ENCODE measurements around the gene CKMT2. TPM values are rescaled to one million over a fixed set of nuclear protein-coding genes. Genes with fewer than 3 reads are reported as not detected.

Gene CKMT2
- total RNA-seq, 1 experiment from 2014 or later, result not detected

DNA sequence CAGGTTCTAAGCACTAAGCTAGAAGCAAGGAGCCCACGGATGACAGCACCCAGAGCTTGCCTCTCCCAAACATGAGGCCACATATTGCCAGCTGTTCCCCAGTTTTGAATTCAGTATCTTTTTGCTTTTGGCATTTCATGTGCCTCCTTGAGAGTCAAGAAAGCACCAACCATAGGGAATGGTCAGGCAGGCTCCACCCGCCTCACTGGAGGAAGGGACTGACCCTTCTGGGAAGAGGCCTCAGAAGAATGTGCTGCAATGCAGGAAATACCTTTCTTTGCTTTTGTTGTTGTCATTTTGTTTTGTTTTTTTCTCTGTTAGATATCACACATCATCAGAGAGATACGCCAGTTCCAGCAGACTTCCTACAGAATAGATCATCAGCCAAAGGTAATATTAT is 13.7 kb upstream of the CKMT2 start:
- BruUV-seq (replicated peaks), result no TSS peak

DNA sequence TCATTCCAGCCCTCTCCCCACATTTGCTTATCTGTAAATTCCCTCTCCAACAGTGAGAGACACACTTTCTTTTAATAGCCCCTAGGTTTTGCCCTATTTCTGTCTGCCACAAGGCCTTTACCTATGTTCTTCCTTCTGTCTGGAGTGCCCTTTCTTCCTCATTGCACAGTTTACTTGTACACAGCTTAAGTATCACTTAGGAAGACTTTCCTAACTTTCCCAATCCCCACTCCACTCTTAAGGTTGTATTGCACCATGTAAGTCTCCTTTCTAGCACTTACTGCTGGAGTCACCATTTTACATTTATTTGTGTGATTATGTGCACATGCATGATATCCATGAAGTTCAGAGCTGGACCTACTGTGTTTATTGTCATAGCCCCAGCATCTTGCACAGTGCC is 10.8 kb upstream of the CKMT2 start:
- CTCF ChIA-PET, result no interaction called here
- Histone ChIP-seq H3K79me2 (ENCODE audit: low read length) (no peaks in the 10 kb centered on the region), H3K9me3 (ENCODE audit: low read length) (no peaks in the 10 kb centered on the region), H2AFZ (ENCODE audit: low read length) (no peak overlapping the region), H3K4me2 (ENCODE audit: low read length) (no peak overlapping the region), H3K9me2 (replicated peaks; ENCODE audit: low read length) (no peaks in the 10 kb centered on the region), H3K27me3 (ENCODE audit: low read length) (no peaks in the 10 kb centered on the region), H3K9ac (ENCODE audit: low read length) (no peak overlapping the region), H3F3A (ENCODE audit: low read length, unreplicated experiment) (no peaks in the 10 kb centered on the region), H3K27ac (ENCODE audit: low read length) (no peak overlapping the region), H3K4me1 (ENCODE audit: insufficient read depth, low read length) (no peaks in the 10 kb centered on the region), H3K4me3 (ENCODE audit: low read length) (no peak overlapping the region), H4K20me1 (ENCODE audit: low read length) (no peaks in the 10 kb centered on the region), H3K36me3 (ENCODE audit: low read depth, low read length) (no peaks in the 10 kb centered on the region)
- intact Hi-C loops (cut with micrococcal nuclease), result no loop called here
- ATAC-seq (no peak), DNase-seq (no peak)
- no TSS peak for BruUV-seq (replicated peaks)
- POLR2A ChIA-PET (ENCODE audit: unreplicated experiment), result no interaction called here
- TF ChIP-seq EZH2phosphoT487 (IDR thresholded peaks at IDR 0.05; ENCODE audit: borderline replicate concordance, low read length) (no peak), EZH2 (IDR thresholded peaks at IDR 0.05; ENCODE audit: low read length, unreplicated experiment) (no peak)
- TF ChIP-seq, protein P1, sequence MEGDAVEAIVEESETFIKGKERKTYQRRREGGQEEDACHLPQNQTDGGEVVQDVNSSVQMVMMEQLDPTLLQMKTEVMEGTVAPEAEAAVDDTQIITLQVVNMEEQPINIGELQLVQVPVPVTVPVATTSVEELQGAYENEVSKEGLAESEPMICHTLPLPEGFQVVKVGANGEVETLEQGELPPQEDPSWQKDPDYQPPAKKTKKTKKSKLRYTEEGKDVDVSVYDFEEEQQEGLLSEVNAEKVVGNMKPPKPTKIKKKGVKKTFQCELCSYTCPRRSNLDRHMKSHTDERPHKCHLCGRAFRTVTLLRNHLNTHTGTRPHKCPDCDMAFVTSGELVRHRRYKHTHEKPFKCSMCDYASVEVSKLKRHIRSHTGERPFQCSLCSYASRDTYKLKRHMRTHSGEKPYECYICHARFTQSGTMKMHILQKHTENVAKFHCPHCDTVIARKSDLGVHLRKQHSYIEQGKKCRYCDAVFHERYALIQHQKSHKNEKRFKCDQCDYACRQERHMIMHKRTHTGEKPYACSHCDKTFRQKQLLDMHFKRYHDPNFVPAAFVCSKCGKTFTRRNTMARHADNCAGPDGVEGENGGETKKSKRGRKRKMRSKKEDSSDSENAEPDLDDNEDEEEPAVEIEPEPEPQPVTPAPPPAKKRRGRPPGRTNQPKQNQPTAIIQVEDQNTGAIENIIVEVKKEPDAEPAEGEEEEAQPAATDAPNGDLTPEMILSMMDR (conservative IDR thresholded peaks at IDR 0.05; ENCODE audit: low read depth, low read length), result no peak

More for the DNA sequence above, 13.7 kb upstream of the CKMT2 start:
- DNase-seq (no peak), ATAC-seq (no peak)
- H3K27me3 ChIP-seq (ENCODE audit: low read length), result no peaks in the 10 kb centered on the region
- intact Hi-C loops (cut with micrococcal nuclease), result no loop called here
- H3K27ac ChIP-seq (ENCODE audit: low read length), result no peak overlapping the region
- no peaks in the 10 kb centered on the region for H3K79me2 ChIP-seq (ENCODE audit: low read length)
- H4K20me1 ChIP-seq (ENCODE audit: low read length), result no peaks in the 10 kb centered on the region
- CTCF ChIA-PET, result no interaction called here
- no peak overlapping the region for H3K9ac ChIP-seq (ENCODE audit: low read length)
- no peak overlapping the region for H3K4me2 ChIP-seq (ENCODE audit: low read length)
- TF ChIP-seq EZH2phosphoT487 (IDR thresholded peaks at IDR 0.05; ENCODE audit: borderline replicate concordance, low read length) (no peak), EZH2 (IDR thresholded peaks at IDR 0.05; ENCODE audit: low read length, unreplicated experiment) (no peak)
- TF ChIP-seq, protein P1 (conservative IDR thresholded peaks at IDR 0.05; ENCODE audit: low read depth, low read length), result no peak
- POLR2A ChIA-PET (ENCODE audit: unreplicated experiment), result no interaction called here
- no peak overlapping the region for H2AFZ ChIP-seq (ENCODE audit: low read length)
- no peaks in the 10 kb centered on the region for H3K9me3 ChIP-seq (ENCODE audit: low read length)
- H3K9me2 ChIP-seq (replicated peaks; ENCODE audit: low read length), result no peaks in the 10 kb centered on the region
- H3K4me3 ChIP-seq (ENCODE audit: low read length), result no peak overlapping the region
- no peaks in the 10 kb centered on the region for H3F3A ChIP-seq (ENCODE audit: low read length, unreplicated experiment)
- H3K4me1 ChIP-seq (ENCODE audit: insufficient read depth, low read length), result no peaks in the 10 kb centered on the region
- H3K36me3 ChIP-seq (ENCODE audit: low read depth, low read length), result no peaks in the 10 kb centered on the region

DNA sequence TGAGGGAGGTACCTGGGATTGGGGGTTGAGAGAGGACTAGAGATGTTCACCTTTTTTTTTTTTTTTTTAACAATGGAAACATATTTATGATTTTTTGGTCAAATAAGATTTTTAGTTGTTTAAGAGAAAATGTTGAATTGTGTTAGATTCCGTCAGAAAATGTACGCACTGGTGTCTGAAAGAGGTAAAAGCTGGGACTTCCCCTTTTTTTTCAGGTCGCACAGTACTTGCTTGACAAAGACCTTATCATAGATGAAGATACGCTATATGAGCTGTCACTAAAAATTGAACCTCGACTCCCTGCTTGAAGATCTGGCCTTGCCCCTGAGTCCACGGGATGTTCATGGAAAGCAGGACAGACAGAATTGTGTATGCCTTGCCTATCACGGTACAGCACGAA is 7.7 kb upstream of the CKMT2 start:
- H3K4me3 ChIP-seq (ENCODE audit: low read length), result no peak overlapping the region
- H3F3A ChIP-seq (ENCODE audit: low read length, unreplicated experiment), result no peaks in the 10 kb centered on the region
- H3K79me2 ChIP-seq (ENCODE audit: low read length), result no peaks in the 10 kb centered on the region
- H2AFZ ChIP-seq (ENCODE audit: low read length), result no peak overlapping the region
- DNase-seq, result no peak
- CTCF ChIA-PET, result no interaction called here
- H3K27me3 ChIP-seq (ENCODE audit: low read length), result no peaks in the 10 kb centered on the region
- H4K20me1 ChIP-seq (ENCODE audit: low read length), result no peaks in the 10 kb centered on the region
- no peak overlapping the region for H3K4me2 ChIP-seq (ENCODE audit: low read length)
- H3K9me3 ChIP-seq (ENCODE audit: low read length), result no peaks in the 10 kb centered on the region
- H3K27ac ChIP-seq (ENCODE audit: low read length), result no peak overlapping the region
- TF ChIP-seq EZH2 (IDR thresholded peaks at IDR 0.05; ENCODE audit: low read length, unreplicated experiment), result no peak
- H3K4me1 ChIP-seq (ENCODE audit: insufficient read depth, low read length), result no peaks in the 10 kb centered on the region
- no TSS peak for BruUV-seq (replicated peaks)
- H3K36me3 ChIP-seq (ENCODE audit: low read depth, low read length), result no peaks in the 10 kb centered on the region
- ATAC-seq, result no peak
- H3K9ac ChIP-seq (ENCODE audit: low read length), result no peak overlapping the region
- POLR2A ChIA-PET (ENCODE audit: unreplicated experiment), result no interaction called here
- intact Hi-C loops (cut with micrococcal nuclease), result no loop called here
- H3K9me2 ChIP-seq (replicated peaks; ENCODE audit: low read length), result no peaks in the 10 kb centered on the region
